Measurements from ENCODE around the gene NUBPL.

DNA sequence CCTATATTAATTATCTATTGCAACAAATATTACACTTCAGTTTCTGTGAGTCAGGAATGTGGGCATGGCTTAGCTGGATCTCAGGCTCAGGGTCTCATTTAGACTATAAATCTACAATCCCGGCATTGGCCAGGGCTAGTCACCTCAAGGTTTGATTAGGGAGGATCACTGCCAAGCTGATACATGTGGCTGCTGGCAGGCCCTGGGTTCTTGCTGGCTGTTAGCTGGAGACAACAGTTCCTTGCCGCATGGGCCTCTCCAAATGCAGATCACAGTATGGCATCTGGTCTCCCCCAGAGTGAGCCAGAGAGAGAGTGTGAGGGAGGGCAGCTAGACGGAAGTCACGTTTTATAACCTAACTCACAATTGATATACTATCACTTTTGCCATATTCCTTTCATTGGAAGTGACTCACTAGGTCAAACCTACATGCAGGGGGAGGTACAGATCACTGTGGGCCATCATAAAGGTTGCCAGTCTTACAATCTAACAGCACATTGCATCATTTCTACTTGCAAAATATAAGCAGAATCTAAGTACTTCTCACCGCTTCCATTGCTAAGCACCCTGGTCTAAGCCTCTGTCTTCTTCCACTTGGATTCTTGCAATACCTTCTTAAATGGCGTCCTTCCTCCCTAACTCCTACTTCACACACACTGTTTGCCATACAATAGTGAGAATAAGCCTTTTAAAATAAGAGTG is 341.9 kb downstream of the NUBPL start:
- TF ChIP-seq POLR2A (IDR thresholded peaks at IDR 0.05): no peak
- TF ChIP-seq, protein P1, sequence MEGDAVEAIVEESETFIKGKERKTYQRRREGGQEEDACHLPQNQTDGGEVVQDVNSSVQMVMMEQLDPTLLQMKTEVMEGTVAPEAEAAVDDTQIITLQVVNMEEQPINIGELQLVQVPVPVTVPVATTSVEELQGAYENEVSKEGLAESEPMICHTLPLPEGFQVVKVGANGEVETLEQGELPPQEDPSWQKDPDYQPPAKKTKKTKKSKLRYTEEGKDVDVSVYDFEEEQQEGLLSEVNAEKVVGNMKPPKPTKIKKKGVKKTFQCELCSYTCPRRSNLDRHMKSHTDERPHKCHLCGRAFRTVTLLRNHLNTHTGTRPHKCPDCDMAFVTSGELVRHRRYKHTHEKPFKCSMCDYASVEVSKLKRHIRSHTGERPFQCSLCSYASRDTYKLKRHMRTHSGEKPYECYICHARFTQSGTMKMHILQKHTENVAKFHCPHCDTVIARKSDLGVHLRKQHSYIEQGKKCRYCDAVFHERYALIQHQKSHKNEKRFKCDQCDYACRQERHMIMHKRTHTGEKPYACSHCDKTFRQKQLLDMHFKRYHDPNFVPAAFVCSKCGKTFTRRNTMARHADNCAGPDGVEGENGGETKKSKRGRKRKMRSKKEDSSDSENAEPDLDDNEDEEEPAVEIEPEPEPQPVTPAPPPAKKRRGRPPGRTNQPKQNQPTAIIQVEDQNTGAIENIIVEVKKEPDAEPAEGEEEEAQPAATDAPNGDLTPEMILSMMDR (IDR thresholded peaks at IDR 0.05 in 8 of 11, conservative IDR thresholded peaks at IDR 0.05 in 3 of 11): no peak
- TF ChIP-seq POLR2AphosphoS5 (IDR thresholded peaks at IDR 0.05): no peak
